Activated CD8-positive, alpha-beta T cell treated with anti-CD3 and anti-CD28 coated beads for 36 hours (primary cell): ENCODE results near the gene FRRS1L. TPM values are rescaled to one million over a fixed set of nuclear protein-coding genes. Genes with fewer than 3 reads are reported as not detected.

Experiments used
- ATAC-seq: fragments of 200-7000 bp; cut with Tn5 transposase; one replicate; pipeline ENCODE4 v1.10.0; 2021; ENCODE audit warnings: mild to moderate bottlenecking, moderate library complexity
- CTCF ChIA-PET: fragments of 350-600 bp; sonication (Branson Sonifier 250); formaldehyde crosslinking; loops from one replicate; lab custom pipeline; 2021; ENCODE audit warnings: antibody characterized with exemption; lab: Charles Lee
- POLR2A ChIA-PET: fragments of 350-600 bp; sonication (Branson Sonifier 250); formaldehyde crosslinking; loops from one replicate; lab custom pipeline; 2021; ENCODE audit warnings: antibody characterized with exemption; lab: Charles Lee
- DNase-seq: peaks from one replicate; pipeline ENCODE4 v3.0.0-alpha.2; 2020
- H3K27ac Mint-ChIP-seq: one replicate; pipeline ENCODE4 v1.8.0; 2021; ENCODE audit warnings: mild to moderate bottlenecking, mixed read lengths
- H3K27me3 Mint-ChIP-seq: one replicate; pipeline ENCODE4 v1.8.0; 2021; ENCODE audit warnings: mixed read lengths
- H3K36me3 Mint-ChIP-seq: one replicate; pipeline ENCODE4 v1.8.0; 2021; ENCODE audit warnings: low read depth, mixed read lengths
- H3K4me1 Mint-ChIP-seq: one replicate; pipeline ENCODE4 v1.8.0; 2021; ENCODE audit warnings: low read depth, mixed read lengths
- H3K4me3 Mint-ChIP-seq: one replicate; pipeline ENCODE4 v1.8.0; 2021; ENCODE audit warnings: mild to moderate bottlenecking, moderate library complexity, mixed read lengths
- H3K9me3 Mint-ChIP-seq: one replicate; pipeline ENCODE4 v1.8.0; 2021; ENCODE audit warnings: mixed read lengths
- CTCF ChIP-seq: fragments of 200-600 bp; IDR thresholded peaks from one replicate; pipeline ENCODE4 v1.8.0; 2022; ENCODE audit warnings: antibody characterized with exemption, mild to moderate bottlenecking
- intact Hi-C: fragments of 100-400 bp; cut with micrococcal nuclease; formaldehyde crosslinking; loops from one replicate; pipeline ENCODE4 v1.10.0; 2022
- total RNA-seq, 2 experiments: library from RNA; stranded (reverse); gene quantifications; one replicate each; pipeline ENCODE4 v1.2.3, GENCODE V29; 2021

FRRS1L gene
- total RNA-seq, 2 experiments from 2014 or later, result not detected

DNA sequence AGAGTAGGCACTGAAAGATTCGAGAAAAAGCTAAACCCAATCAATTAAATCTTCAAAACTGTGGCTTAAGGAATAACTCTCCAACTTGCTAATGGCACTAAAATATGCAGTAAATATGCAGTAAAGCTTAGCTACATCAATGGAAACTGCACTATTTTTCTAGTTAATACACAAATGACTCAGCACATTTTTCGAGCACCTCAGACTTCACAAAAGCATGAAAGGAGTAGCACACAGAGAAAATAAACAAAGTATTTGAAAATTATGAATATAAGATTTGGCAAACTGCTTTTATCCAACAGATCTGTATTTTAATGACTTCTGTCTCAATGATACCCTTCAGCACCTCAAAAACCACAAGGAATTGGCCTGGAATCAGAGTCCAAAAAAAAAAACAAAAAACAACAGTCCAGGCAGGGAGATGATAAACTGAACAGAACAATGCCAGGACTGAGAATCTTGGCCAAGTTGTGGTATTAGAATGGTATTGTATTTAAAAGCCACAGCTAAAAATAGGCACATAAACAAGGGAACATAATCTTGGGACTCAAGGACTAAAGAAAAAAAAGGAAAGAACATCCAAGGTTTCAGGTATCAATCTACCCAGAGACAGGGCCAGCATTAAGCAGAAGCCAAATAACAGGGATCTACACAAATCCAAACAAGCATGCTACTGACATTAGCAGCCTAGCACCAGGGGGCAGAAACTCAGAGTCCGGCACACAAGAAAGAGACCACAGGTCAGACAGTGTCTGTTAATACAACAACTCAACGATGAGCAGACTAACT, 68.7 kb downstream of the FRRS1L start:
- no peak for ATAC-seq
- ChIA-PET CTCF (interaction anchor here (1.5 to 3.0 kb wide), 2 partner anchors 10 to 17 kb away, joined by 3 to 15 read pairs; no protein-coding TSS in a partner anchor), POLR2A (interaction anchor here (1.1 to 2.7 kb wide), 2 partner anchors 20 to 86 kb away, joined by 3 to 19 read pairs; partner anchors contain the start of gene TMEM245)
- Mint-ChIP-seq H3K4me1 (peaks cover 83% of the 10 kb centered on the region), H3K9me3 (peaks cover 7% of the 10 kb centered on the region), H3K27me3 (no peaks in the 10 kb centered on the region), H3K36me3 (peaks cover 47% of the 10 kb centered on the region), H3K4me3 (no peak overlapping the region), H3K27ac (peak overlapping the region; percentile 52)
- no peak for DNase-seq
- TF ChIP-seq CTCF, result no peak
- intact Hi-C loops, result no loop called here

- DNase-seq (no peak), ATAC-seq (no peak)
- Mint-ChIP-seq H3K27ac (peak overlapping the region; percentile 80), H3K9me3 (no peaks in the 10 kb centered on the region), H3K4me3 (no peak overlapping the region), H3K4me1 (peaks cover 83% of the 10 kb centered on the region), H3K27me3 (no peaks in the 10 kb centered on the region), H3K36me3 (peaks cover 49% of the 10 kb centered on the region)
- intact Hi-C loops, result no loop called here
- CTCF ChIA-PET, result interaction anchor here (1.5 to 3.0 kb wide), 2 partner anchors 12 to 18 kb away, joined by 3 to 15 read pairs; no protein-coding TSS in a partner anchor
- POLR2A ChIA-PET, result interaction anchor here (2.7 kb wide), 1 partner anchor 21 kb away, joined by 19 read pairs; the partner anchor contains the start of gene TMEM245
- TF ChIP-seq CTCF, result no peak
These were observed 69.9 kb downstream of the FRRS1L start for GRCh38 chr9:109097146-109097545.

DNA sequence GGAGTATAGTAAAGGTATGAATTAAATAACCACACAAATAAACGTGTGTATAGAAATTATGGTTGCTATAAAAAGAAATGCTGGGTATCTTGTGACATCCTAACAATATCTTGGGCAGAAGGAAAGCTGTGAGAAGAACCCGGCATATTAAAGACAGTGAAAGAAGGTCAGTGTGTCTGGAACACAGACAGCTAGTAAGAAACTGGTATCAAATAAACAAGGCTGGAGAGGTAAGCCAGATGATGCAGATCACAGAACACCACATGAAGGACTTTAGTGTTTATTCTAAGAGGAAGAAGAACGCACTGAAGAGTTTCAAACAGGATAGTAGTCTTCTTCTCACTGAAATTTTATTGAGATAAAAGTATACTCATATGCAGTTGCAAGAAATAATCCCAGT, 71.7 kb downstream of the FRRS1L start:
- H3K9me3 Mint-ChIP-seq, result no peaks in the 10 kb centered on the region
- intact Hi-C loops, result no loop called here
- no peak for DNase-seq
- no peak overlapping the region for H3K4me3 Mint-ChIP-seq
- H3K36me3 Mint-ChIP-seq, result peaks cover 59% of the 10 kb centered on the region
- CTCF ChIA-PET, result no interaction called here
- peak overlapping the region; percentile 26 for H3K27ac Mint-ChIP-seq
- no peaks in the 10 kb centered on the region for H3K27me3 Mint-ChIP-seq
- ATAC-seq, result no peak
- POLR2A ChIA-PET, result interaction anchor here (0.6 kb wide), 1 partner anchor 40 kb away, joined by 4 read pairs; no protein-coding TSS in a partner anchor
- TF ChIP-seq CTCF, result no peak
- H3K4me1 Mint-ChIP-seq, result peaks cover 72% of the 10 kb centered on the region

- ATAC-seq (no peak), DNase-seq (no peak)
- H3K9me3 Mint-ChIP-seq, result no peaks in the 10 kb centered on the region
- H3K4me3 Mint-ChIP-seq, result no peak overlapping the region
- intact Hi-C loops, result no loop called here
- H3K4me1 Mint-ChIP-seq, result peaks cover 65% of the 10 kb centered on the region
- POLR2A ChIA-PET, result interaction anchor here (0.6 to 0.7 kb wide), 2 partner anchors 80 to 135 kb away, joined by 3 read pairs; no protein-coding TSS in a partner anchor
- peaks cover 56% of the 10 kb centered on the region for H3K36me3 Mint-ChIP-seq
- no peak for TF ChIP-seq CTCF
- no peak overlapping the region for H3K27ac Mint-ChIP-seq
- CTCF ChIA-PET, result interaction anchor here (1.0 kb wide), 1 partner anchor 25 kb away, joined by 3 read pairs; no protein-coding TSS in a partner anchor
- no peaks in the 10 kb centered on the region for H3K27me3 Mint-ChIP-seq
These were observed 72.8 kb downstream of the FRRS1L start for GRCh38 chr9:109094268-109094667.

GRCh38 chr9:109092587-109092986, 74.5 kb downstream of the FRRS1L start:
- Mint-ChIP-seq H3K4me3 (no peak overlapping the region), H3K9me3 (no peaks in the 10 kb centered on the region), H3K27ac (peak overlapping the region; percentile 6), H3K27me3 (no peaks in the 10 kb centered on the region), H3K36me3 (peaks cover 51% of the 10 kb centered on the region), H3K4me1 (peaks cover 52% of the 10 kb centered on the region)
- CTCF ChIA-PET, result no interaction called here
- intact Hi-C loops, result no loop called here
- no peak for ATAC-seq
- POLR2A ChIA-PET, result interaction anchor here (1.2 to 1.4 kb wide), 2 partner anchors 8 to 27 kb away, joined by 4 to 6 read pairs; partner anchors contain the start of gene TMEM245
- no peak for DNase-seq
- no peak for TF ChIP-seq CTCF
